ENCODE results near the gene PIP5K1B.

The PIP5K1B gene

DNA sequence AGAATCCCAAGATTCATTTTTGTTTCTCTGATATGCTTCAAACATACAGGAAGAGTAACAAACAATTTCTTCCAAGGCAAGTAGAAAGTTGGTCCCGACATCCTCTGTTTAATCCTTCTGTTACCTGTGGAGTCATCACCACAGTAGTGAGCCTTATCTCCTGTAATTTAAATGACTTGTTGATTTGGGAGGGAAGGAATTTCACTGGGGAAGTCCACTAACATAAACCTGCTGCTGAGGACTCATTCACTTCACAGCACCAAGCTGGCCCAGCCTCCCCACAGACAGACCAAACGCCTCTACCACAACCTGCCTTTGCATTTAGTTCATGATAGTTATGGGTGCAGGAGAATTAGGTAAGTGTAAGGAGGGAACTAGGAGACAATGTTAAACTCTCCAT, 245.6 kb downstream of the PIP5K1B start:
- H3F3A ChIP-seq (ENCODE audit: control insufficient read depth, insufficient read depth), result no peaks in the 10 kb centered on the region; the same call in 1 of the 2 replicates
- H3K4me2 ChIP-seq (ENCODE audit: low read length), result peak overlapping the region; percentile 40; the same call in 1 of the 2 replicates
- H3K4me1 ChIP-seq (ENCODE audit: control insufficient read depth, low read length), result peaks cover 84% of the 10 kb centered on the region
- H4K20me1 ChIP-seq (ENCODE audit: control insufficient read depth, insufficient read depth, low read depth, low read length), result no peaks in the 10 kb centered on the region
- TF ChIP-seq, protein P1, sequence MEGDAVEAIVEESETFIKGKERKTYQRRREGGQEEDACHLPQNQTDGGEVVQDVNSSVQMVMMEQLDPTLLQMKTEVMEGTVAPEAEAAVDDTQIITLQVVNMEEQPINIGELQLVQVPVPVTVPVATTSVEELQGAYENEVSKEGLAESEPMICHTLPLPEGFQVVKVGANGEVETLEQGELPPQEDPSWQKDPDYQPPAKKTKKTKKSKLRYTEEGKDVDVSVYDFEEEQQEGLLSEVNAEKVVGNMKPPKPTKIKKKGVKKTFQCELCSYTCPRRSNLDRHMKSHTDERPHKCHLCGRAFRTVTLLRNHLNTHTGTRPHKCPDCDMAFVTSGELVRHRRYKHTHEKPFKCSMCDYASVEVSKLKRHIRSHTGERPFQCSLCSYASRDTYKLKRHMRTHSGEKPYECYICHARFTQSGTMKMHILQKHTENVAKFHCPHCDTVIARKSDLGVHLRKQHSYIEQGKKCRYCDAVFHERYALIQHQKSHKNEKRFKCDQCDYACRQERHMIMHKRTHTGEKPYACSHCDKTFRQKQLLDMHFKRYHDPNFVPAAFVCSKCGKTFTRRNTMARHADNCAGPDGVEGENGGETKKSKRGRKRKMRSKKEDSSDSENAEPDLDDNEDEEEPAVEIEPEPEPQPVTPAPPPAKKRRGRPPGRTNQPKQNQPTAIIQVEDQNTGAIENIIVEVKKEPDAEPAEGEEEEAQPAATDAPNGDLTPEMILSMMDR (IDR thresholded peaks at IDR 0.05; ENCODE audit: low read depth, low read length, poor library complexity, severe bottlenecking), result no peak
- TF ChIP-seq EZH2phosphoT487 (IDR thresholded peaks at IDR 0.05; ENCODE audit: borderline replicate concordance, low read length), result no peak
- H3K9me2 ChIP-seq (replicated peaks; ENCODE audit: control insufficient read depth, low read length), result no peaks in the 10 kb centered on the region
- H3K9me3 ChIP-seq (ENCODE audit: control insufficient read depth, insufficient read depth, low read length), result no peaks in the 10 kb centered on the region
- H3K4me3 ChIP-seq (ENCODE audit: low read length), result no peak overlapping the region
- H3K27me3 ChIP-seq (ENCODE audit: control insufficient read depth, low read length), result no peaks in the 10 kb centered on the region
- H3K36me3 ChIP-seq (ENCODE audit: control insufficient read depth, low read length), result no peaks in the 10 kb centered on the region
- no peak overlapping the region for H3K27ac ChIP-seq (ENCODE audit: low read depth, low read length)
- H3K79me2 ChIP-seq (ENCODE audit: control insufficient read depth, low read length), result no peaks in the 10 kb centered on the region

DNA sequence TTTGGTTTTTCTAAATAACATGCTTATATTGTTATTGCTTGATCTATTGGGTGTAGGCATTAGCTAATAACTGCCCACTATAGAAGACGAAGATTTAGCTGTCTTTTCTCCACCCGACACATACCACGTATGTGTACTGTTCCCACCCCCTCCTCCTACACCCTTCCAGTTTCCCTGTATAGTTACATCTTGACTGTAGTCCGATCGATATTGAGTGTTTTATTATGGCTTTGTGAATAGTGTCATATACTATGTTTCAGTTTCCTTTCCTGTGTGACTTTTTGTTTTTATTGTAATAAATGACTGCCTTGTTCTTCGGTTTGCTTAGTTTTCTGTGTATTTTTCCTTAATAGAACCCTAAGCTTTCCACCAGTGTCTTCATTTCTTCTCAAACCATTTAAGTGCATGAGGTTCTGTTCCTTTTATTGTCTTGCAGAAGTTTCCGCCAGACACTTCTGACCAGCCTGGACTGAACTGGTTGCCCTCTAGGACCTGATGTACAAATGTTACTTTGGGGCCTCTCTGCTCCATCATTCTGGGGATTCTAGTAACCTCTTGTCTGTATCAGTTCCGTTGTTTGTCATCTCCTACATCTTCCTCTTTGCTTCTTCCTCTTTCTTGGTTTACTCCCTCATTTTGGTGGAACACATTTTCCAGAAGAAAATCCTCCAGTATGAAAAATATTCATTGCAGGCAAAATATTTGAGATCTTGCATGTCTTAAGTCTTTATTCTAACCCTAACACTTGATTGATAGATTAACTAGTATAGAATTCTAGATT, 247.0 kb downstream of the PIP5K1B start:
- Histone ChIP-seq H3K9me3 (ENCODE audit: control insufficient read depth, insufficient read depth, low read length) (no peaks in the 10 kb centered on the region), H4K20me1 (ENCODE audit: control insufficient read depth, insufficient read depth, low read depth, low read length) (no peaks in the 10 kb centered on the region), H3K36me3 (ENCODE audit: control insufficient read depth, low read length) (no peaks in the 10 kb centered on the region), H3K4me3 (ENCODE audit: low read length) (peak overlapping the region; percentile 25), H3K4me2 (ENCODE audit: low read length) (peak overlapping the region; percentile 77), H3F3A (ENCODE audit: control insufficient read depth, insufficient read depth) (no peaks in the 10 kb centered on the region; the same call in 1 of the 2 replicates), H3K9me2 (replicated peaks; ENCODE audit: control insufficient read depth, low read length) (no peaks in the 10 kb centered on the region), H3K79me2 (ENCODE audit: control insufficient read depth, low read length) (no peaks in the 10 kb centered on the region), H3K27me3 (ENCODE audit: control insufficient read depth, low read length) (no peaks in the 10 kb centered on the region), H3K27ac (ENCODE audit: low read depth, low read length) (peak overlapping the region; percentile 76), H3K4me1 (ENCODE audit: control insufficient read depth, low read length) (peaks cover 96% of the 10 kb centered on the region)
- TF ChIP-seq, protein P1 (IDR thresholded peaks at IDR 0.05; ENCODE audit: low read depth, low read length, poor library complexity, severe bottlenecking), result no peak
- TF ChIP-seq EZH2phosphoT487 (IDR thresholded peaks at IDR 0.05; ENCODE audit: borderline replicate concordance, low read length), result no peak

DNA sequence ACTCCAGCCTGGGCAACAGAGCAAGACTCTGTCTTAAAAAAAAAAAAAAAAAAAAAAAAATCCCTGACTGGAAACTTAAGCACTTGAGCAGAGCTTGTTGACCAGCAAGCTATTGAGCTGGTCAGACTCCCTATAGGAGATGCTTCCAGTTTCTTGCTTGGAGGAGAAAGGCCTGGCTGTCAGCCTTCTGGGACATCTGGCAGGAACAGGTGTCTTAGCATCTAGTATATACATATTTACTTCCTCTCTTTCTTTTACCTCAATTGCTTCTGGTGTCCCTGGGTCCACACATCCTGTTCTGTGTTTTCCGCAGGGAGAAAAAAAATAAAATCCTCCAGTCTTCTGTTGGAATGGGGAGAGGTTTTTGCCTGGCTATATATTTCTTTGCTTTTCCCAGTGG, 248.7 kb downstream of the PIP5K1B start:
- Histone ChIP-seq H3K36me3 (ENCODE audit: control insufficient read depth, low read length) (no peaks in the 10 kb centered on the region), H3F3A (ENCODE audit: control insufficient read depth, insufficient read depth) (no peaks in the 10 kb centered on the region; the same call in 1 of the 2 replicates), H3K4me3 (ENCODE audit: low read length) (peak overlapping the region; percentile 26), H3K4me1 (ENCODE audit: control insufficient read depth, low read length) (peaks cover 87% of the 10 kb centered on the region), H4K20me1 (ENCODE audit: control insufficient read depth, insufficient read depth, low read depth, low read length) (no peaks in the 10 kb centered on the region), H3K4me2 (ENCODE audit: low read length) (peak overlapping the region; percentile 77), H3K79me2 (ENCODE audit: control insufficient read depth, low read length) (no peaks in the 10 kb centered on the region), H3K9me3 (ENCODE audit: control insufficient read depth, insufficient read depth, low read length) (no peaks in the 10 kb centered on the region), H3K9me2 (replicated peaks; ENCODE audit: control insufficient read depth, low read length) (no peaks in the 10 kb centered on the region), H3K27ac (ENCODE audit: low read depth, low read length) (peak overlapping the region; percentile 76), H3K27me3 (ENCODE audit: control insufficient read depth, low read length) (no peaks in the 10 kb centered on the region)
- TF ChIP-seq, protein P1 (IDR thresholded peaks at IDR 0.05; ENCODE audit: low read depth, low read length, poor library complexity, severe bottlenecking), result no peak
- no peak for TF ChIP-seq EZH2phosphoT487 (IDR thresholded peaks at IDR 0.05; ENCODE audit: borderline replicate concordance, low read length)
